Dedifferentiated amniotic fluid mesenchymal stem cell (primary cell): ENCODE data around the gene SH3TC1.

Experiments
- DNase-seq: peaks from one replicate; pipeline ENCODE4 v3.0.0-alpha.2; 2016; ENCODE audit errors: extremely low spot score

SH3TC1 gene

DNA sequence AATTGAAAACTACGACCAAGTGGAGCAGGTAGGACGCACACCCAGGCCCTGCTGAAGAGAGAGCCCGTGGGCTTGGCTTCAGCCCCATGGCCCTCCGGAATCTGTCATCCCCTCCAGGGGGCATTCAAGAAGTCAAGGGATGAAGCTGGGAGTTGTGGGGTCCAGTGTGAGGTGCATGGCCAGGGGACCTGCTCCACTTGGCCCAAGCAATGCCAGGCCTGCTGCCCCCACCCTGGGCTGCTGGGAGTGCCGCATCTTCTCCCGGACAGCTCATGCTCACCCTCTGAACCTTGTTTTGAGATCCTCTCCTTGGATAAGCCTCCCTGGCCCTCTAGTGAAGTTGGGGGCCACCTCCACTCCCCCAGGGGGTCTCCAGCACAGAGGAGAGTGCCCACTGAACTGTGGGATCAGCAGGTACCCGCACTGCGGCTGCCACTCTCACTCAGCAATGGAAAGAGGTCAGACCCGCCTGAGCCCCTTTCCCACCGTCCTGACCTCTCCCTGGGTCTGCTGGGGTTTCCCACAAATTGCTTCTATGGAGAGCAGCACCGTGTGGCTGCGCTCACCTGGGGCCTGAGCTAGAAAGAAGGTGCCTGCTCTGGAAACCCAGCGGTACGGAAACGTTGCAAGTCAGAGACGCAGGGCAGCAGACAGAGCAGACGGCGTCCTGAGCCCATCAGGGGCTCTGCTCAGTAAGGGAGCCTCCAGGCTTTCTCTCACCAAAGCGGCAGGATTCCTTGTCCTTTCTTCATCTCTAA lies 35.5 kb upstream of the SH3TC1 start:
- no peak for DNase-seq

DNA sequence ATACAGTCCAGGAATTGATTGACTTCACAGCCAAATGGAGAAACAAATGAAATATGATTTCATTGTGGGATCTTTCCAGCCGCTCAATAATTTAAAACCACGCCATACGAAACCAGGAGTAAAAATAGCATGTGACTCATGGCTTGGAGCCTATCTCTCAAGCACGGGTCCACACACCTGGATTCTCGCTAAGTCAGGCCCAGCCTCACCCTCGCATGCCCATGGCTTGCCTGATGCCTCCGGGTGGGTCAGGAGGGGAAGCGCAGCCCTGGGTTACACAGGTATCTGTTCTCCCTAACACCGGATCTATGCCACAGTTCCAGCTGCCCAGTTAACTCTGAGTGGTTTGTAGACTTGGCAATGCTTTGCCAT lies 34.9 kb upstream of the SH3TC1 start:
- no peak for DNase-seq

DNA sequence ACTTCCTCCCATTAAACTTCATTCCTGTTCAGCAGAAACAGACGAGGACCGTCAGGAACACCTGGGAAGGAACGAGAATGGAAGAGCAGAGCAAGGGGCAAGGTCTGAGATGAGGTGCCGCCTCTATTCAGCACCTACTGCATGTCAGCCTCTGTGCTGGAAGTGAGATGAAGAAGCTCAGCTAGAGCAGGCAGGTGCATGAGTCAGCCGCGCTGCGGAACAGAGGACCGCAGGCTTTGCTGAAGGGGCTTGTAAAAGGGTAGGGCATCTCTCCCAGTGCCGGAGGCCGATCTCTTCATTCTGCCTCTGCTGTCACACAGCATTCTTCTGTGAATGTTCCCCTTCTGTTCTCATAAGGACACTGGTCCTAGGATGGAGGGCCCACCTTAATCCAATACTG lies 34.4 kb upstream of the SH3TC1 start:
- DNase-seq = no peak

DNA sequence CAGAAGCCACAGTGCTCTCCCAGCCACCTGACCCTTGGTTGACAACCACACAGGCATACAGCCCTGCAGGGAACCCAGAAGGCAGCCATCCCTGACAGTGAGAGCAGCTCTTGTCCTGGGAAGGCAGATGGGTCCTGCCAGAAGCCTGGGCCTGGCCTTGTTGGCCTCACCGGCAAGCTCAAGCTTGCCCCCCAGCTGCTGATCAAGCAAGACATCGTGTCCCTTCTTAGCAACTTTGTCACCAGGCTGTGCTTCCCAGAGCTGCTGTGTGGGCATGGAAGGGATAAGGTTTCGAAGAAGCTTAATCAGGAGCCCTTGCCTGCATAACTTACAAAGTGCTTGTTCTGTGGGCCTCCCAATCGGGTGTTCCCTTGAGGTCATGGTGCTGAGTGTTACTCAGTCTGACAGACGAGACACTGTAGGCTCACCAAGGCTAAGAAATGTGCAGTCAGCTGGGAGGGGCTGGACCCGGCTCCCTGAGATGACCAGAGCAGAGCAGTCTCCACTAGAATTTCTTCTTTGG lies 33.7 kb upstream of the SH3TC1 start:
- no peak for DNase-seq

DNA sequence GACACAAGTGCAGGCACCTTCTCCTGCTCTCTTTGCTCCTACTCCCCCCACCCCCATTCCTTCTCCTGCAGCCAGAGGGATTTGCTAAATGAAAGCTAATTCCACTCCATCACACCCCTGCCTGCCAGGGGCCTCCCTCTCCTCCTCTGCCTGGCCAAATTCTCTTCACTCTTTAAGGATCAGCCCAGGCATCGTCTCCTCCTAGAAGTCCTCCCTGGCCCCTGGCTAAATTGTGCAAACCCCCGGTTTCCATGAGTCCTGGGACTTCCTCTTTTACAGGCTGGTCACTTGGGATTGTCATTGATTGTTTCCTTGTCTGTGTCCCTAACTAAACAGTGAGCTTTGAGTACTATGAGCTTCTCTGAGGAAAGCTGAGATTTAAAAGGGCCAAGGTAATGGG lies 31.8 kb upstream of the SH3TC1 start:
- DNase-seq = no peak

DNA sequence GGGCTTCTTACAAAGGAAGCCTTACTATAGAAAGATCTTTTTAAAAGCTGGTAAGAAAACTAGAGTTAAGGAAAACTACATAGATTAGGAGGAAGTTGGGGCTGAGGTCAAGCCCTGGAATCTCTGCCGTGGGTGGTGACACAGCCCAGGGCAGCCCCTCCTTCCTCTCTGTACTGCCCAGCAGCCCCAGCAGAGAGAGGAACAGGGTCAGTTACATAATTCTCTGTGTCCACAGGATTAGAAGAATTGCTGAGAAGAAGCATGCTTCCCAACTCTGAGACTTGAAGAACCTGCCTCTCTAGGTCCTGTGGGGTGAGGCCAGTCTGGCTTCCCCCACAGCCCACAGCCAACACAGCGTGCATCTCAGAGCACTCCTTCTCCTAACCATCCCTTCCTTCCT lies 31.3 kb upstream of the SH3TC1 start:
- no peak for DNase-seq

DNA sequence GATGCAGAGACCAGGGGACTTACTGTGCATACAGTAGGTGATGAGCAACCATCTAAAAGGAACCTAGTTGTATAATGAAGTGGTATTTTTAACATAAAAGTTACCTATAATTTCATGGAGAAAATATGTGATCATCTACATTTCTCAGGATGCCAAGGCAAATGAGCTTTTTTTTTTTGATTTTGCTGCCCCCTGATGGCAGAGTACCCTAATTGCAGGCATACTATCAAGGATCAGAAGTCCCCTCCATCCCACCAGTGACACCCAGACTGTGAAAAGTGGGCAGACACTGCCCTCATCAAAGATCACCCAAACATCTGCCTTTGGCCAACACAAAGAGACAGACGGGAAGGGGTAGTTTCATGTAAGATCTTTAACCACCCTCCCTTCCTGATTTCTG lies 30.9 kb upstream of the SH3TC1 start:
- no peak for DNase-seq

DNA sequence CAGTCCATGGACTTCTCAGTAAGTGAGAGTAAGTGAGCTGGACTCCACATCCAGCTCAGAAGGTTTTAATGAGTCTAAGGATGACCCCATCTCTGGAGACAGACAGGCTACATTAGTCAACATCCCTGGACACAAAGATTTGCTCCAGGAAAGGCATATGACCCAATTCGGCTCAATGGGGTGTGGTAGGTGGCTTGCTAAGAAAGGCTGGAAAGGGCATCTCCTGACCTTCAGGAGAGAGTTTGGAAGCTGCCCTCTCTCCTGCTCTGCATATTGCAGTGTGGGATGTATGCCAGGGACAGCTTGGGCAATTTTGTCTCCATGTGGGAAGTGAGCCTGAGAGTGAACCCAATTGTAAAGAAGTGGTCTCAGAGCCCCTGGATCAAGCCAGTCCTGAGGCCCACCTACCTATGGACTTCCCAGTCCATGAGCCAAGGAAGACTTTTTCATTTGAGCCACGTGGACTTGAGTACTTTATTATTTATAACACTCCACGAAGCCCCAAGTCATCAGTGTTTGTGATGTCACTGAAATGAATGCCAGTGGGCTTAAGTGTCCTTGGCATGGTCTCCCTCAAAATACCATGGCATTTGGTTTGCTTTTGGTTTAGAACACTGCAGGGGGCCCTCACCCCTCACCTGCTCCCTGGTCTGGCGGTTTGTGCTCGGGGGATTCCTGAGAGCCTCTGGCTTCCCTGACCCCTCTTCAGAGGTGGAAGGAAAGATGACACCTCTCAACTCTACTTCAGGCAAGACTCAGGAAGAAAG lies 30.1 kb upstream of the SH3TC1 start:
- no peak for DNase-seq

DNA sequence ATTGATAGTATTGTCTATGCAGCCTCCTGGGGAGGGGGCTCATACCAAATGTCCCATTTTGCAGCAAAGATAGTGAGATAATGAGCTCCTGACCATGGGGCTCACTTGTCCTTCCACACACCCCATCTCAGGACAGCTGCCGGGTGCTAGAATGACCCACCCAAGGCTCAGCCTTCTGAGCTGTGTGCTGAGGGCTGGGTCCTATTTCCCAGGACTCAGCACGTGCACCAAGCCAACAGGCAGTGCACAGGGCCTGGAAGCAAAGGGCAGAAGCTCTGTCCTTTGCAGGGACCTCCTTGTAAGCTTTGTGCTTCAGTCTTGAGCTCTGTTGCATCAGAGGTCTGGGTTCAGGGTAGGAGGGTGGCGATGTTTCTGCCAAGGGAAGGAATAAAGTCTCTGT lies 29.3 kb upstream of the SH3TC1 start:
- no peak for DNase-seq

DNA sequence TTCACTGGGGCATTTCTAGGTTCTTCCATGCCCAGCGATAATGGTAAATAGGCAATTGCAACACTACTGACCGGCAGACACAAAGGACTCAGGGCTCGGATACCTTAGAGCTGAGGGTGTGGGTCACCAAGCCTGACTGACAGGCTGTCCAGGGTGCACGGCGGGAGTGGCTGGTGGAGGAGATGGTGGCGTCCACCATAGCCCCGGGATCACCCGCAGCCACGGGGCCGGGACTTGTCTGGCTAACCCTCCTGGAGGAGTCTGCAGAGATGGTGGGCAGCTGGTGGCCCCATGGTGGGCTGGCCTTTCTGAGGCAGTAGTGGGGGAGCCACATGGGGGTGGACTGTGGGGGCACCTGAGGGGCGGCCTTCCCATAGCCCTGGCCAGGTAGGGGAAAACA lies 28.7 kb upstream of the SH3TC1 start:
- DNase-seq = no peak

DNA sequence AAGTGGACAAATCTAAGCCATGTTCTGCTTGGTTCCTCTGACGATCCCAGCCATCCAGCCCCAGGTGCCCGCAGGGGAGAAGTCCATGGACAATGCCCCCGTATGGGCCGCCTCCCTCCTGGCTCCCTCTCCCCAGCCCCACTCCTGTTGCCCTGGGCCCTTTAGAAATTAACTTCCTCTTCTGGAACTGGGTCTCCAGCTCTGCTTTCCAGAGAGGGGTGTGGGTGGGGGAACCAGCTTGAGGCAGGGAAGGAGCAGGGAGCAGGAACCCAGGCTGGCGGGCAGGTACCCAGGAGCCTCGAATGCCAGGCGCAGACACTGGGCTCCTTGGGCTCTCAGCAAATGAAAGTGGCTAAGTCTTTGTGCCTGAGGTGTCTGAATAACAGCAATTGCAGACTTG lies 27.8 kb upstream of the SH3TC1 start:
- no peak for DNase-seq

DNA sequence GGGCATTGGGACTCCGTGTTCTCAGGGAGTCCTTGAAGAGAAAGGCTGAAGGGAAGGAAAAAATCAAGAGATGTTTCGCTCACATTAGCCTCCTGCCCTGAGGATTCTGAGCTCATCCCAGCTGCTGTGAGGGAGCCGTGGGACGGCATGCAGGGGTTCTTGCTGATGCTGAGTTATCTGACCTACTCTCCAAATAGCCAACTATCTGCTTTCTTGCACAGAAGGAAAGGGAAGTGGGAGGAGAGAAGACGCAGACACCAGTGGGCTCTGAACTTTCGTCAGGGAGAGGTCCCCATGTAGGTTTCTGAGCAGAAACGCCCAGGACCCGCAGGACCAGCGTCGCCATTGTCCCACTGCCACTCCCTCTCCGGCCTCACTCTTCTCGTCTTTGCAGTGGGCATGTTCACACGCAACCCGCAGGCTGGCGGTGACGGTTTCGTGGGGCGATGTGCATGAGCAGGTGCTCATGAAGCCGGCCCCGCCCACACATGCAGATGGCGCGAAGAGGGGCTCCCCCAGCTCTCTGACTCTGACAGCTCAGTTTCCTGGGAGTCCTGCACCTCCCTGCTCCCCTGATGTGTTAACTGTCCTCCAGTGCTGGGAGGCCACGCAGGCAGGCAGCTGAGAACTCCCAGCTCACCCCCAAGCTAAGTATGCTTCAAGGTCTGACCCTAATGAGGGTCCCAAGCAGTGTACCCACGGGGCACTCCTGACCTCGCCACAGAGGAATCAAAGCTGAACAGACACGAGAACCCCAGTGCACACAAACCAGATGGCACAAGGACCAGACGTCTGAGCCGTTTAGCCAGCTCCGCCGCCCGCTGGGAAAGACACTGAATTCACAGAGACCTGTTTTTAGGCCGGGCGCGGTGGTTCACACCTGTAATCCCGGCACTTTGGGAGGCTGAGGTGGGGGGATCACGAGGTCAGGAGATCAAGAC lies 26.8 kb upstream of the SH3TC1 start:
- DNase-seq = no peak

DNA sequence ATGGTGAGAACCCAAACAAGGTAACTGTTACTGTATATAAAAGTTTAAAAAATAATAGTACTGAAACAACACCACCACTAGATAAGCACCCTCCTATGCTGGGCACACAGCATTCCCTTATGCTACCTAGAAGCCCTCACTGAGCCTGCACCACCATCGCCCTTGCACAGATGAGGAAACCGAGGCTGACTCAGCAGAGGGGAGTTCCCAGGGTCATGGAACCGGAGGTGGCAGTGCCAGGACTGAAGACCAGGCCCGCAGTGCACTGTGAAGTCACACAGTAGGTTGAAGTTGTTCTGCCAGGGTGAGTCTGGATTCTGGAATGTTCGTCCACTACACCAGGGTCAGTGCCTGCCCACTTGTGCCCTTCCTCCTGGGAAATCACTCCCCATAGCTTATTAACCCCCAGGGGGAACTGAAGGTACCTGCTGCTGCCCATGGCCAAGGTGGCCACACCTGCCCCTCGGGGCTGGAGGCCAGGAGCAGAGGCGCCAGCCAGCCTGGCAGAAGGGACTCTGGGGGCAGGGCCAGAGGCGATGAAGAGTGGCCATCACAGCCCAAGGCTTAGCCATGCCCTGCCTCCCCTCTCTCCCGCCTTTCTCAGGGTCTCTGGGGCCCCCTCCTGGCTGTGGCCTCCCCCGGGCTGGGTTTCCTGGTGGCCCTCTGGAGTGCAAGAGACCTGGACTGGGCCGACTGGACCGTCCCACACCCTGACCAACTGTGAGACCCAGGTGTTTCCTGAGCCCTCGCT lies 25.4 kb upstream of the SH3TC1 start:
- no peak for DNase-seq

DNA sequence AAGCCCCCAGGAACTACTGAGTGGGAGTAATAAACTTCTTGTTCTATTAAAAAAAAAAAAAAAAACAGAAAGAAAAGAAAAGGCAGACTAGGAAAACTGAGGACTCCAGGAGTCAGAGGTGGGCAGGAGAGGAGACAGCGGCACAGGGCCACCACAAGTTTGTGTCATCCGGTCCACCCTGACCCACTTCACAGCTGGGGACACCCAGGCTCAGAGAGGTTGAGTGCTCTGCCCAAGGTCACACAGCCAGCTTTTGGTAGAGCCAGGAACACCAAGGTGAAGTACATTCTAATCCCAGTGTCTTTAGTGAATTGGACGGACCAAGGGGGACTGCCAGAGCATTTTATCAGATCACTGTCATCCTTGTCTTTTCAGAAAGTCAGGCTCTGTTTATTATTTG lies 24.1 kb upstream of the SH3TC1 start:
- no peak for DNase-seq

DNA sequence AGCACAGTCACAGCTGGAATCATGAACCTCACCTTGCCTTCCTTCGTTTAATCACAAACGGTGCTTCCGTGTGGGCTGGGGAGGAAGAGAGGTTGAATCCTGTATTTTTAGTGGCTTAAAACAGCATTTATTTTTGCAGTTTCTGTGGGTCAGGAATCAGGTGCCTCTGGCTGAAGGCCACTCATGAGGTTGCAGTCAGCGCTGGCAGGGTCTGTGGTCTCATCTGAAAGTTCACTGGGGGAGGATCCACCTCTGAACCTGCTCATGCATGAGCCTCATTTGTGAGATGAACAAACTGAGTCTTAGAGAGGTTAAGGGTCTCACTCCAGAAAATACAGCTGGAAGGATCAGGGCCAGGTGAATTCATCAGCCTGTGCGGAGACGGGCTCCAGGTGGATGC lies 23.4 kb upstream of the SH3TC1 start:
- no peak for DNase-seq

DNA sequence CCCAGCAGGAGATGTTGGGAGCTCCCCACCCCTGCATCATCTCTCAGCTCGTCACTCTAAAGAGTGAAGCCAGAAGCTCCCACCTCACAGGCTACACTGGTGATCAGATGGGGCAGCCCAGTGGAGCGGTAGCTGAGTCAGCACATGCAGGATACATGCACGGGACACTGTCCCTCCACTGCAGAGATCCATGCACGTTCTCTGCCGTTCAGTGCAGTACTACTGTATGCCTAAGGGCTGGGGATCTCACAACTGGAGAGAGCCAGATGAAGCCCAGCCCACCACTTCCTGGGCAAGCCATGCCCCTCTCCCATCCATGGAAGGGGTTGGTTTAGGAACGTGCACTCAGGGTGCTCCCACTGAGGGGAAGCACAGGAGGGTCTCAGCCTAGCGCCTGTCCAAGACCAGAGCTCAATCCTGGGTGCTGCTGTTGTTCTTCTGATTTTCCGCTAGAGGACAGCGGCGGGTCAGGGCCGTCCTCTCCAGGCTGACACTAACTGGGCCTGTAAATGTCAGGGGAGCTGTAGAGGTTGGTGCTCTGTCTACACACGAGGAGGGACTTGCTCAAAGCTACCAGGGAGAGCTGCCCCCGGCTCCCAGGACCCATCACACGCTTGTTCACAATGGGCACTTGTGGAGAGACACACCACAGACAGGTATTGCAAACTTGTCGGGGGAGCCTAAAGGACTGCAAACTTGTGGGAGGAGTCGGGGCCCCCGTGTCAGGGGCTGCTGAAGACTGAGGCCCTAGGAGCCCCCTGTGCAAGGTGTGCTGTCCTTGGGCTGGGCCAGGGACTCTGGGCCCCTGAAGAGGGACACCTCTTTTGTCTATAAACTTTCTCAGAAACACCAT lies 22.3 kb upstream of the SH3TC1 start:
- DNase-seq = no peak

DNA sequence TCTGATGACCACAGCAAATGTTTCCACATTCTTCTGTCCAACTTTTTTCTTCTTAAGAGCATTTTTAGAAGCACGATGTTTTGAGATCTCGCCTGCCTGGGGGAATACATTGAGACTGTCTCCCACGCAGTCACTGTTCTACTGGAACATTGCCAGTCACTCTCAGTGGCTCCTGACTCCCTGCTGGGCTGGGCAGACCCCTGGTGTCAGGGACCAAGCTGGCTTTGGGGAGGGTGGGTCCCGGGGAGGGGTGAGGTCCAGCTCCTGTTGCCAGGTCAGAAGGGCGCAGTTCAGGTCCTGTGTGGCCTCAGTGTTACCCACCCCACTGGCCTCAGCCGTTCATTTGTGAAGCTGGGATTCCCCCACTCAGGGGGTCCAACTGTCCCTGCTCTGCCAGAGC lies 21.5 kb upstream of the SH3TC1 start:
- DNase-seq = no peak

DNA sequence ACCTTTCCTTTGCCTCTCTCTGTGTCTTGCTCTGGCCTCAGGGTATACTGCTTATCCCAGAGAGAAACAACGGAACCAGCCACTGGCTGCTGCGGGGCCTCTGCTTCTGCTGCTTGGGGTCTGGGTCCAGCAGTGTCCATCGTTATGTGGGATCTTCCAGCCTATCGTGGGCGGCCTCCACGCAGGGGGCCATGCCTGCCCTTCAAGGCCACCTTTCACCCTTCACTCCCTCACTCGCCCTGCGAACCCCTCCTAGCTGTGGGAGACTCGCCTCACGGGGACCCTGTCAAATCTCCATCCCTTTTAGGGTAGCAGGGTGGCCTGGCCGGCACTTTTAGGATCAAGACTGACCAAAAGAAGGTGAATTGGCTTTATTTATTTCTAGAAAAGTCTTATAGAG lies 21.1 kb upstream of the SH3TC1 start:
- DNase-seq = no peak

DNA sequence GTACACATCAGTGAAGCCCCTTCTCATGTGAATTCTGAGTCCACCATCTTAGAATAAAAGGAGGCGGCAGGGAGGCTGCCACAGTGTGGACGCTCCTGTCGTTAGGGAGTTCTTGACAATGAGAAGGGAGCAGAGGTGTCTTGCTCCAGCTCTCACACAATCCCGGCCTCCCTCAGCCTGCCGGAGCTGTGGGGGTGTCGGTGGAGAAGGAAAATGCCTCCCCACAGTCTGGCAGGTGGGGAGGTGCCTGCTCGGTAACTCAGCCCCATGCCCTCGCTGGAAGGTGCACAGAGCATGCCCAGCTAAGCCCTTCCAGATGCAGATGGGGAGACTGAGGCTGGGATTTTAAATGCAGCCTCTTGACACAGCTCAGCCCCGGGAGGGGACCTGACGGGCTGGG lies 20.0 kb upstream of the SH3TC1 start:
- no peak for DNase-seq

DNA sequence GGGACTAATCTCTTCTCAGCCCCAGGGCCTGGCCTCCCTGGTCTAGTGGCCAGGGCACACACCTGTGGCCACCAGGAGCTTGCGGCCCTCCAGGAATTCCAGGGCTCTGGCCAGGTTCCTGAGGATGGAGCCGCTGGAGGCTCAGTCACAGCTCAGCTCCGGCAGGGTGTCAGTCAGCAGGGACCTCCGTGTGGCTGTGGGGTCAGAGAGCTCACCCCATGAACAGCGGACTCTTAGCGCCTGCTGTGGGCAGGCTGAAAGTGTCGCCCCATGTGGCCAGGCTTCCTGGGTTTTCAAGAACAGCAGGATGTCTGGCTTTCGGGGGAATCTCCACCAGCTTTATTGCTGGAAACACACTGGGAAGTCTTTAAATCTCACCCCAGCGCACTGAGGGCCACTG lies 19.3 kb upstream of the SH3TC1 start:
- DNase-seq = no peak
